HG03558 (cell line): Measurements from ENCODE around the gene GPBAR1.

ENCODE experiments used
- ATAC-seq: cut with Tn5 transposase; IDR thresholded peaks from one replicate; pipeline ENCODE4 v1.9.1; 2021; ENCODE audit warnings: moderate number of reproducible peaks; ENCODE audit not compliant: unreplicated experiment; ENCODE audit errors: extremely low read depth

Gene GPBAR1, protein sequence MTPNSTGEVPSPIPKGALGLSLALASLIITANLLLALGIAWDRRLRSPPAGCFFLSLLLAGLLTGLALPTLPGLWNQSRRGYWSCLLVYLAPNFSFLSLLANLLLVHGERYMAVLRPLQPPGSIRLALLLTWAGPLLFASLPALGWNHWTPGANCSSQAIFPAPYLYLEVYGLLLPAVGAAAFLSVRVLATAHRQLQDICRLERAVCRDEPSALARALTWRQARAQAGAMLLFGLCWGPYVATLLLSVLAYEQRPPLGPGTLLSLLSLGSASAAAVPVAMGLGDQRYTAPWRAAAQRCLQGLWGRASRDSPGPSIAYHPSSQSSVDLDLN

DNA sequence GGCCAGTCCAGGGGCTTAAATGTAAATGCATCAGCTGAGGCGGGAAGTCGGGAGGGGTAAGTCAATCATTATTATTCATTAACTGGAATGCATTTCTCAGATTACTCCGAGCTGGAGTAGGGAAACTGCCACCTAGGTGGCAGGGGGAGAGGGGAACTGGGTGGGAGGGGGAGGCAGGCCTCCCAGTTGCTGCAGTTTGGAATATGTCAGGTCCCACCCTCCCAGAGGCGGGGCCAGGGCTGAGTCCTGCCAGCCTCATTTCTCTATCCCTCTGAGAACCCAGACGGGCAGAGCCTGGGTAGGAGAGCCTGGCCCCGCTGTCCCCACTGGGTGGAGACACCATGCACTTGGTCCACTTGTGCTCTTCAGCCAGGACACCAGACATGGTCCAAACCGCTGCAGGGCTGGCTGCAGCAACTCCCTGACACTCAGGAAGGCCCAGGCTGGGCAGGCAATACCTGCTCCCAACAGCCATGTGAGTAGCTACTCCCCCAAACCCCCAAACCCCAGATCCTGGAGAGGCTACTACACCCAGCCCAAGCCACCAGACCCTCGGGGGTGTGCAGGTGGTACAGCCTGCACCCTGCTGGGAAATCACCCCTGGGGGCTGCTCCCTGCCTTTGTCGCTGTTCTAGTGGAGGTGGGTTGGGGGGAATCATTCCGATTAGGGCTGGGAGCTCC, at the start of gene GPBAR1:
TSS of gene GPBAR1 (plus strand) at position 274 of the 681 bp plus-strand sequence. CDS start 1,710 bp downstream, outside the sequence.
- ATAC-seq: no peak

DNA sequence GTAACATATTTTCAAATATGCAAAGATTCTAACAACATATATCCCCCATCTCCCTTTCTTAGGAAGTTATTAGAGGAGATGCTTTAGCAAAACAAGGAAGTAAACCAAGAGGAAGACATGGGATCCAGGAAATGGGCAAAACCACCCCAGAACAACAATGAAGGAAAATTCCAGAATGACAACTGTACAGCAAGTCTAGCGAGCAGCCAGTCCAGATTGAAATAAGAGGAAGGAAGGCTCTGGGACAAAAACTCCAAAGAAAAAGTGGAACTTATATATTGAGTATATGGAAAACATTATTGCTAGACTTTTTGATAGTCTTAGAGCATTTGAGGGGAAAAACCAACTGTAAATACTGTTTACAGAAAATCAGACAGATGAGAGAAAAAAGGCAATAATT, 46.7 kb upstream of the GPBAR1 start:
- ATAC-seq: no peak

GRCh38 chr2:218216336-218216673, 44.5 kb upstream of the GPBAR1 start:
- no peak for ATAC-seq

DNA sequence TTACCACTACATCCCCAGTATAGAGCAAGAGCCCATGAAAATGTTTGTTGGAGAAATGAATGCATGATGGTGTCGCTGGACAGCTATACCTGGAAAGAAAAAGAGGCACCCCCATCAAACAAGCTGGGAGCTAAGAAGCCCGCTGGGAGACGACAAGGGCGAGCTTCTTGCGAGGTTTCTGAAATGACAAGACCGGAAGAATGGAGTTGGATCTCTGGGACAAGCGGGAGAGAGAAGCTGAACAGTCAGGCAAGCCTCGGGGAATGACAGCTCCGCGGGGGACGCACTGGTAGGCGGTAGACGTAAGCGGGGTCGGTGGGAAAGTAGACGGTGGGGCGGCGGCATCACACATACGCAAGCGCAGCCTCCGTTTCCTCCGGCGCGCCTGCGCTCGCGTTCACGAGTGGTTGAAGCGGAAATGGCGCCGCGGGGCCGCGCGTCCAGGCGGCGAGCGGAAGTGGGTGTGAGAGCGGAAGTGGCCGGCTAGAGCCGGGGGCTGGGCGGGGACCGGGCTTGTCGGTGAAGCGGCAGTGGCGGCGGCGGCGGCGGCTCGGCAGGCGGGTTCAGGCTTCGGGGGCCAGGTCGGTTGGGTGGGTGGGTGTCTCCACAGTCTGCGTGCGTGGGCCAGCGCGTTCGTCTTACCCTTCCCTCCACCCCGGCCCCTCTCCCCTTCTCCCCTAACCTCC, 44.0 kb upstream of the GPBAR1 start, which contains the start of gene ARPC2:
TSS of gene ARPC2 (plus strand) at position 516 of the 686 bp plus-strand sequence. CDS start 282 bp downstream, outside the sequence.
- peak; percentile 54 for ATAC-seq

DNA sequence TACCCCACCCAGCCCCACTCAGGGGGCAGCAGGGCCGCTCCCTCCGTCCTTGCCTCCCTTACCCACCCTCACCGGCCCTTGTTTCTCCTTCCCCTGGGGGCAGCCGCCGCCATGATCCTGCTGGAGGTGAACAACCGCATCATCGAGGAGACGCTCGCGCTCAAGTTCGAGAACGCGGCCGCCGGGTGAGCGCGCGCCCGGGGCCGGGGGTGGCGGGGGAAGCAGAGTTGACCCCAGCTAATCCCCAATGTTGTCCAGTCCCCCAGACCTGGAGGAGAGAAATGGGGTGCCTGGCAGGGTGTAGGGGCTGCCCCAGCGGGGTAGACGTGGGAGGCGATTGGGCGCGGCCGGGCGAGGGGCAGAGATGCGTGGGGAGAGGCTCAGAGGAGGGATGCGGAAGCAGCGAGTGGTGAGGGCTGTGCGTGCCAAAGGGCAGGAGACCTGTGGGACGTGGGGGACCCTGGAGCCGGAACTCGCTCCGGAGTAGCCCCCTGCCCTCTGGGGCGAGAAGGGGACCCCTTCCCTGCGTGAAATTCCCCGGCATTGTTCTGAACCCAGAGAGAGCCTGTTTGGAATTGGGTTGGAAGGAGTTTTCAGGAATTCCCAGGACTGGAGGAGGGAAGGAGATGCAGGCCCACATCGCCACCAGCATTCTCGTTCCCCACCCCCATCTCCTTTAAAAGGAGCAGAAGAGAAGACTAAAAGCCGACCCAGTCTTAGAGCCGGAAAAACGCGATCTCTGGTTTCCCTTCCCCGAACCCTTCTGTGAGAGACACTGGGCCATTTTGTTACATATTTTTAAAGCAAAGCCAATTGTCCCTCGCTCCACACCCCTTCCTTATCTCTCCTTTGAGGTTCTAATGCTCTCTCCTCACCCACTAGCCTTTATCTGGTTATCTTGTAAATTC, 43.2 kb upstream of the GPBAR1 start:
- no peak for ATAC-seq

GRCh38 chr2:218218268-218219185, 42.3 kb upstream of the GPBAR1 start:
- ATAC-seq: no peak

DNA sequence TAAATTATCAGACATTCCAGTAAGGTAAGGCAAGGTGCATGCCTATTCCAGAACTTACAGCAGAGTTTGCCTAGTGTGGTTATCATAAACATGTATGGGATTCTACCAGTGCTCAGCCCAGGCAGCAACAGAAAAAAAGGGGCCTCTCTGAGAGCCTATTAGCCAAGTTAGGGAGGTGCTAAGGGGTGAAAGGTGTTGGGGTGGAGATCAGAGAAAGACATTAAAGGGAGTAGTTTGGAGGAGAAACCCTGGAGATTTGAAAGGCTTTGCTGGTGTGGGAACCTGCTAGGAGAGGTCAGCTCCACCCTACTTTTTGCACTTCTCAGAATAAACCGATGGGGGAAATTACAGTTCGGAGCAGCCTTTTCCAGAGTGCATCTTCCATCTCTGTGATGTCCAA, 40.9 kb upstream of the GPBAR1 start:
- no peak for ATAC-seq

DNA sequence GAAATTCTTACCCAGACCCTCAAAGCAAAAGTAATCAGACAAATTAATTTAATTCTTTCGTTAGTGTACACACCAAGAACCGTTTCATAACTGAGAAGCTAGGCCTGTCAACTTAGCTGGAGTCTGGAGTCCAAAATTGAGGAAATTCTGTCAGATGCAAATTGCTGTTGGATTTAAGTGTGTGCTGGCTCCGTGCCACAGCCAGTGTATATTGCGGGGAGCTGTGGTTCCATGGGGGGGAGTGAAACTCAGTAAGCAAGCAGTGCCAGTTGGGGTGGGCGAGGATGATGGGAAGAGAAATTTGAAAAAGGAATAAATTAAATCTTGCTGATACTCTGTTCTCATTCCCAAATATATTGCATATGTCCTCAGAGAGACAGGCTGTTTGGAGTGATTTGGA, 39.8 kb upstream of the GPBAR1 start:
- no peak for ATAC-seq

DNA sequence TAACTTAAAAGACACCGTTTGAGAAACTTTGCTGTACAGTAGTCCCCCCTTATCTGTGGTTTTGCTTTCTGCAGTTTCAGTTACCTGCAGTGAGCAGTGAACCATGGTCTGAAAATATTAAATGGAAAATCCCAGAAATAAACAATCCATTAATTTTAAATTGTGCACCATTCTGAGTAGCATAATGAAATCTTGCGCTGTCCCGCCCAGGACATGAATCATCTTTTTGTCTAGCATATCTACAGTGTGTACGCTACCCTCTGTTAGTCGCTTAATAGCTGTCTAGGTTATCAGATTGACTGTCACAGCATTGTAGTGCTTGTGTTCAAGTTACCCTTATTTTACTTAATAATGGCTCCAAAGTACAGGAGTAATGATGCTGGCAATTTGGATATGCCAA, 37.8 kb upstream of the GPBAR1 start:
- no peak for ATAC-seq

GRCh38 chr2:218224186-218224585, 36.6 kb upstream of the GPBAR1 start:
- no peak for ATAC-seq

DNA sequence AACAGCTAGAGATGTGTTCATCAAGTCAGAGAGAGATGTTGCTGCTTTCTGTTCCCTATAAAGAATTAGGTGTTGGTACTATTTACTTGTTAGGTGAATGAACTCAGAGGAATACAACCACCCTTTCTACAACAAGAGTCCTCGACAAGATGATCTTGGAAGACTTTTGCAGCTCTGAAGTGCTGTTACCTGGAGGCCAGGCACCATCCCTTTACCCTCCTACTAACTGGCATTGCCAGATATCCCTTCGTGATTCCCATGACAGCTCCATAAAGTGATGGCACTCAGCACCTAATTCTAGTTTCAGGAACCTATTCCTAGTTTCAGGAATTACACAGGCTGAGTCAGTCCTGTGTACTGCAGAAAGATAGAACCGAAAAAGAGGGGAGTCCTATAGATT, 33.9 kb upstream of the GPBAR1 start:
- no peak for ATAC-seq

DNA sequence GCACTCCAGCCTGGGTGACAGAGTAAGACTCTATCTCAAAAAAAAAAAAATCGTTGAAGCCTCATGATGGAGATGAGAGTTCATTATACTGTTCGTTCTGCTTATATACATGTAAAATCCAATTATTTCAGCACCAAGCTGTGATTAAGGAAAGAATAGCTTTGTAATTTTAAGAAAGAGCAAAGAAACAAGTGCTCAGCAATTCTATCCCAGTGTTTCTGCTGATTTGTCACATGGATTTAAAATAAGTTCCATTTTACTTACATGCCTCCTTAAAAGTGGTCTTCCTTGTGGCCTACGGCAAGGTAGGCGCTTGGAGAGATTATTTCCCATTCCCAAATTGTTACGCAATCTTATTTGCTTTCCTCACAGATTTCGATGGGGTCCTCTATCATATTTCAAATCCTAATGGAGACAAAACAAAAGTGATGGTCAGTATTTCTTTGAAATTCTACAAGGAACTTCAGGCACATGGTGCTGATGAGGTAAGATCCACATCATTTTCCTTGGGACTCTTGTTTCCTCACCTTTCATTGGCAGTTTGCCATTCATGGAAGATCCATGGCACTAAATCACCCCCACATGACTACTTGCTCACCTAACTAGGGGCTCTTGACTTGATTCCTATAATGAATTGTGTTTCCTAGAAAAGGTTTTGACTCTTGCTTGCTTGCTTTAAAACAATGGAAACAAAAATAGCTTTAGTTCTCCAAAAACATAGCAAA, 32.3 kb upstream of the GPBAR1 start:
- no peak for ATAC-seq

DNA sequence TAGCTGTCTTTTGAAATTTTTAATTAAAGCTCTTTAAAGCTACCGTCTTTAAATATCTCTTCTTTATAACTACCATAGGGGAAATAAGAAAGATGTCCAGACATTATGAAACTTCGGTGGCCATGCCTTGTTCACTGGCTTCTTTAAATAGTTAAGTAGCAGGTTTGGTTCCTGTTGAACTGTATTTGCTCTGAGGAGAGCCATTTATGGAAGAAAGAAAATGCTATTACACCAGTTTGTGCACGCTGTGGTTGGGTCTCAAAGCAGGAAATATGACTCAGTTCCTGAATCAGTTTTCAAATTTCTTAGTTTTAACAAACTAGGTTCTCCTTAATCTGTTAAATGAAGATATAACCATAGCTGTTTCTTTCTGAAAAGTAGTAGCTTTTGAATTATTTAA, 31.6 kb upstream of the GPBAR1 start:
- peak; percentile 84 for ATAC-seq

- no peak for ATAC-seq
Measured at GRCh38 chr2:218229851-218230250, 31.0 kb upstream of the GPBAR1 start.

DNA sequence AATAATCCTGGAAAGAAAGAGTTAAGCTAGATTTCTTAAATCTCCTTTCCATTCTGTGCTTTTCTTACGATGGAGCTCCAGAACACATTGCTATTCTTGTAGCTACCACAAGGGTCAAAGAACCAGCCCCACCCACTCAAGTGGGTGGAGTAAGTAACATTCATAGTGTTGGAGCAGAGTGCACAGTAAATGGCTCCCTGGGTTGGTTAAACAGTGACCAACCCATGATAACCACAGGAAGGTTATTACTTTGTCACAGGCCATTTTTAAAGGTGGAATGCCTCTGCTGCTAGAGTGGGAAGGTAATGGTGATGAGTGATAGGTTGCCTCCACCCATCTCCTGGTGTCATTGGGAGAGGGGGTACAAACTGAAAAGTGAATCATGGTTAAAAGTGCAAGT, 29.9 kb upstream of the GPBAR1 start:
- peak; percentile 50 for ATAC-seq

GRCh38 chr2:218233543-218233942, 27.3 kb upstream of the GPBAR1 start:
- no peak for ATAC-seq

DNA sequence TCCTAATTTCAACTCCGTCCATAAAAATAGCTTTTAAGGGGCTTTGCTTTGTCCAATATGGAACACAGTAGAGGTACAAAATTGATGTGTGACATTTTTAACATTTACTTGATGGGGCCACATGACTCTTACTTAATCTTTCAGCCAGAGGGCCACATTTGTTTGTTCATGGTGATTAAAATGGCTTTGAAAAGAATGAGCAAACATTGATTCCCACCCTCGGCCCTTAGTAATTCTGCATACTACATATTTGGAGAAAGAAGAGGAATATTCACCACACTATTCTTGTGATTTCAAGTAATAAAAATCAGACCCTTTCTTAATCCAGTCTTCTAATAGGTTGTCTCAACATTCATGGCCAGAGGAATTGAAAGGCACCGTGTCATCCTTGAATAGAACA, 26.3 kb upstream of the GPBAR1 start:
- no peak for ATAC-seq

- no peak for ATAC-seq
Measured at GRCh38 chr2:218235017-218235416, 25.8 kb upstream of the GPBAR1 start.

DNA sequence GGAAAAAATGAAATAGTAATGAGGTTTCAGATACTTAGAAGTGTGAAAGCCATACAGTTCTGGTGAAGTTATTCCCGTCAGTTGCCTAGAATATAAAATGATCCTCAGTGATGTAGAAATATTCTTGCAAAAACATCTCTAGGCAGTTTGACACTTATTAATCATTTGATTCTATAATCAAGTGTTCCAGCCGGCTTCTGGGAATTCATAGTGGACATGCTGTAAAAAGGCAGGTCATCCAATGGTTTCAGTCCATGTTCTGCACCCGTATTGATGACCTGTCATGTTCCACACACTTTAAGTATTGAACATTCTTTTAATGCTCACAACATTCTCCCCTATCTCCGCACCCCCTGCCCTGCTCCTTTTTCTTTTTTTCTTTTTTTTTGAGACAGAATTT, 24.0 kb upstream of the GPBAR1 start:
- no peak for ATAC-seq
